HepG2 (cell line): ENCODE measurements around the gene ARFGAP3. TPM values are rescaled to one million over a fixed set of nuclear protein-coding genes. Genes with fewer than 3 reads are reported as not detected.
A peak's percentile ranks its signal among the peaks of the same experiment; 100 is the strongest.

ENCODE experiments used
- GMEB1 ChIP-seq: sonication (generic); formaldehyde crosslinking; IDR thresholded peaks from 2 replicates; pipeline ENCODE4 v1.5.1; 2020; ENCODE audit warnings: missing genetic modification reagents, mild to moderate bottlenecking, borderline replicate concordance
- KDM6A ChIP-seq: IDR thresholded peaks from 2 replicates; pipeline ENCODE4 v1.6.1; 2016; ENCODE audit warnings: low read depth
- KIAA2018 ChIP-seq: sonication (generic); formaldehyde crosslinking; IDR thresholded peaks from 2 replicates; pipeline ENCODE4 v1.5.0; 2020; ENCODE audit warnings: mild to moderate bottlenecking, missing genetic modification reagents, borderline replicate concordance
- NR0B2 ChIP-seq: sonication (generic); formaldehyde crosslinking; IDR thresholded peaks from 2 replicates; pipeline ENCODE4 v1.4.0; 2020; ENCODE audit warnings: mild to moderate bottlenecking, missing genetic modification reagents
- PRDM10 ChIP-seq: sonication (generic); formaldehyde crosslinking; IDR thresholded peaks from 2 replicates; pipeline ENCODE4 v1.4.0; 2020; ENCODE audit warnings: low read depth, missing genetic modification reagents
- SIN3B ChIP-seq: fragments of 150-350 bp; IDR thresholded peaks from 2 replicates; pipeline ENCODE4 v1.6.1; 2014; ENCODE audit warnings: low read length
- SMAD3 ChIP-seq: sonication (generic); formaldehyde crosslinking; IDR thresholded peaks from 2 replicates; pipeline ENCODE4 v1.4.0; 2020; ENCODE audit warnings: missing genetic modification reagents
- ZBTB34 ChIP-seq: sonication (generic); formaldehyde crosslinking; IDR thresholded peaks from 2 replicates; pipeline ENCODE4 v1.8.0; 2022; ENCODE audit warnings: mild to moderate bottlenecking, missing genetic modification reagents
- ZNF678 ChIP-seq: sonication (generic); formaldehyde crosslinking; IDR thresholded peaks from 2 replicates; pipeline ENCODE4 v1.4.0; 2020; ENCODE audit warnings: mild to moderate bottlenecking, missing genetic modification reagents
- ZSCAN21 ChIP-seq: sonication (generic); formaldehyde crosslinking; IDR thresholded peaks from 2 replicates; pipeline ENCODE4 v1.8.0; 2022; ENCODE audit warnings: mild to moderate bottlenecking, missing genetic modification reagents, moderate library complexity, borderline replicate concordance
- ZSCAN22 ChIP-seq: sonication (generic); formaldehyde crosslinking; IDR thresholded peaks from 2 replicates; pipeline ENCODE4 v1.4.0; 2020; ENCODE audit warnings: mild to moderate bottlenecking, missing genetic modification reagents
- polyA plus RNA-seq, 8 experiments: library from polyadenylated mRNA; depleted of rRNA in 3 of 8; stranded (reverse) in 7 of 8; unstranded in 1 of 8; fragments of >200 nt; fragmentation: Illumina TruSeq in 4 of 8; extraction: Trizol in 4 of 8; gene quantifications; 2 replicates each; pipeline versions ENCODE4 v1.2.1 to v1.2.3, GENCODE V29; 2011 to 2016; ENCODE audit warnings: low read depth in 4 of 8, missing spikeins in 1 of 8, mixed read lengths in 1 of 8; ENCODE audit not compliant: insufficient read depth in 1 of 8
- total RNA-seq, 5 experiments: library from RNA; depleted of rRNA; stranded (reverse); fragments of >200 nt; fragmentation: Illumina TruSeq; extraction: Trizol; gene quantifications; 2 replicates each; pipeline ENCODE4 v1.2.3, GENCODE V29; 2016; ENCODE audit warnings: low read depth in 1 of 5

Gene ARFGAP3
- total and polyA plus RNA-seq, 2 of the 13 experiments (the other 11 are each of a cell fraction or from before 2014, with no cell fraction given), result 41.7 to 61.6 TPM

- TF ChIP-seq ZBTB34 (CRISPR knock-in tag), result peak; percentile 66; the same call in 1 of the 2 replicates
- no peak for TF ChIP-seq NR0B2 (CRISPR knock-in tag)
- no peak for TF ChIP-seq KIAA2018 (CRISPR knock-in tag)
- no peak for TF ChIP-seq ZNF678 (CRISPR knock-in tag)
- peak; percentile 62 for TF ChIP-seq KDM6A
- TF ChIP-seq SMAD3 (CRISPR knock-in tag), result peak; percentile 67; the same call in 1 of the 2 replicates
- TF ChIP-seq ZSCAN21 (CRISPR knock-in tag), result no peak
- TF ChIP-seq SIN3B, result no peak
- TF ChIP-seq GMEB1 (CRISPR knock-in tag), result no peak
- no peak for TF ChIP-seq ZSCAN22 (CRISPR knock-in tag)
- no peak; the same call in 1 of the 2 replicates for TF ChIP-seq PRDM10 (CRISPR knock-in tag)
These were observed 51.8 kb downstream of the ARFGAP3 start (continued) for GRCh38 chr22:42805016-42805997.
